ENCODE results near the gene ADAMTS2. TPM values are rescaled to one million over a fixed set of nuclear protein-coding genes. Genes with fewer than 3 reads are reported as not detected.

Gene ADAMTS2
- total and polyA plus RNA-seq, 10 donors = 4.0 to 101 (median 47.5) TPM

- Histone ChIP-seq H3K36me3 (peaks cover 0 to 18% (median 0%) of the 10 kb centered on the region in 6 donors), H3K4me1 (peaks cover 2 to 86% (median 37%) of the 10 kb centered on the region in 6 donors), H3K27me3 (replicated peaks in 1 of 7) (no peaks in the 10 kb centered on the region), H3K27ac (peak overlapping the region in 3 of 8 donors; percentile 33 to 72 (median 67)), H3K9me3 (no peaks in the 10 kb centered on the region), H3K4me3 (no peak overlapping the region)
- WGBS, 5 donors = 76 to 88% (median 84%) methylated on average over 7 to 13 of the region's 13 CpGs
- intact Hi-C loops (cut with DNase I; ENCODE audit: low total_unique reads) = no loop called here
- no peak for TF ChIP-seq POLR2AphosphoS5 (IDR thresholded peaks at IDR 0.05)
- no peak for TF ChIP-seq POLR2A (IDR thresholded peaks at IDR 0.05)
- no peak for TF ChIP-seq CTCF (IDR thresholded peaks at IDR 0.05 in 8 of 11, conservative IDR thresholded peaks at IDR 0.05 in 3 of 11)
- peak; percentile 58 for DNase-seq
Observed at GRCh38 chr5:179271821-179272325, 73.4 kb downstream of the ADAMTS2 start.

GRCh38 chr5:179271428-179271734 is 73.9 kb downstream of the ADAMTS2 start:
- TF ChIP-seq CTCF (IDR thresholded peaks at IDR 0.05 in 8 of 11, conservative IDR thresholded peaks at IDR 0.05 in 3 of 11) (no peak), POLR2A (IDR thresholded peaks at IDR 0.05) (no peak), POLR2AphosphoS5 (IDR thresholded peaks at IDR 0.05) (no peak)
- Histone ChIP-seq H3K9me3 (no peaks in the 10 kb centered on the region), H3K36me3 (peaks cover 0 to 18% (median 0%) of the 10 kb centered on the region in 6 donors), H3K27ac (peak overlapping the region in 3 of 8 donors; percentile 46 to 69 (median 67)), H3K4me3 (no peak overlapping the region), H3K4me1 (peaks cover 7 to 86% (median 37%) of the 10 kb centered on the region in 6 donors), H3K27me3 (replicated peaks in 1 of 7) (peaks cover 0 to 2% (median 0%) of the 10 kb centered on the region in 7 donors)
- DNase-seq = no peak
- intact Hi-C loops (cut with DNase I; ENCODE audit: low total_unique reads) = no loop called here
- 74 to 85% (median 82%) methylated on average over 8 of the region's 8 CpGs for WGBS, 5 donors

- H3K4me1 ChIP-seq = peaks cover 7 to 91% (median 40%) of the 10 kb centered on the region in 6 donors
- H3K4me3 ChIP-seq = no peak overlapping the region
- TF ChIP-seq CTCF (IDR thresholded peaks at IDR 0.05 in 8 of 11, conservative IDR thresholded peaks at IDR 0.05 in 3 of 11) (no peak), POLR2A (IDR thresholded peaks at IDR 0.05) (no peak), POLR2AphosphoS5 (IDR thresholded peaks at IDR 0.05) (no peak)
- peak; percentile 68 for DNase-seq
- no peaks in the 10 kb centered on the region for H3K9me3 ChIP-seq
- 69 to 80% (median 74%) methylated on average over 13 to 15 of the region's 15 CpGs for WGBS, 5 donors
- intact Hi-C loops (cut with DNase I; ENCODE audit: low total_unique reads) = no loop called here
- H3K27ac ChIP-seq = peak overlapping the region; percentile 18 to 69 (median 40)
- H3K36me3 ChIP-seq = peaks cover 0 to 18% (median 0%) of the 10 kb centered on the region in 6 donors
- peaks cover 0 to 8% (median 0%) of the 10 kb centered on the region in 7 donors for H3K27me3 ChIP-seq (replicated peaks in 1 of 7)
Observed at GRCh38 chr5:179270581-179271427, 74.5 kb downstream of the ADAMTS2 start.
